BJ (cell line): ENCODE data around the gene KIF12. TPM values are rescaled to one million over a fixed set of nuclear protein-coding genes. Genes with fewer than 3 reads are reported as not detected.

Experiments
- CTCF ChIA-PET: fragments of 350-600 bp; formaldehyde crosslinking; extraction: SDS; loops from one replicate; lab custom pipeline; 2021; ENCODE audit warnings: antibody characterized with exemption, inconsistent platforms; lab: Yijun Ruan, JAX
- POLR2A ChIA-PET: fragments of 300-600 bp; sonication (Branson Sonifier 250); formaldehyde crosslinking; extraction: SDS; loops from one replicate; lab custom pipeline; 2021; ENCODE audit warnings: antibody characterized with exemption; lab: Charles Lee
- DNase-seq: peaks from one replicate; pipeline ENCODE4 v3.0.0-alpha.2; 2011; ENCODE audit warnings: low read depth
- H3K27me3 ChIP-seq: 2 replicates; pipeline ENCODE4 v1.6.0; 2011; ENCODE audit warnings: low read length; ENCODE audit not compliant: control insufficient read depth, insufficient read depth
- H3K36me3 ChIP-seq: 2 replicates; pipeline ENCODE4 v1.5.1; 2011; ENCODE audit warnings: low read length; ENCODE audit not compliant: control insufficient read depth, insufficient read depth
- H3K4me3 ChIP-seq: 2 replicates; pipeline ENCODE4 v1.5.1; 2011; ENCODE audit warnings: low read depth, mild to moderate bottlenecking, control low read depth, low read length
- CTCF ChIP-seq: IDR thresholded peaks from 2 replicates; pipeline ENCODE4 v1.5.1; 2011; ENCODE audit warnings: low read depth, mild to moderate bottlenecking, control low read depth, inconsistent platforms, low read length, moderate library complexity; ENCODE audit not compliant: insufficient read depth
- polyA plus RNA-seq: library from polyadenylated mRNA; depleted of rRNA; stranded (reverse); fragments of >200 nt; gene quantifications from 2 replicates; pipeline ENCODE4 v1.2.3, GENCODE V29; 2011

The KIF12 gene
- polyA plus RNA-seq, 1 experiment: 0.07 TPM

DNA sequence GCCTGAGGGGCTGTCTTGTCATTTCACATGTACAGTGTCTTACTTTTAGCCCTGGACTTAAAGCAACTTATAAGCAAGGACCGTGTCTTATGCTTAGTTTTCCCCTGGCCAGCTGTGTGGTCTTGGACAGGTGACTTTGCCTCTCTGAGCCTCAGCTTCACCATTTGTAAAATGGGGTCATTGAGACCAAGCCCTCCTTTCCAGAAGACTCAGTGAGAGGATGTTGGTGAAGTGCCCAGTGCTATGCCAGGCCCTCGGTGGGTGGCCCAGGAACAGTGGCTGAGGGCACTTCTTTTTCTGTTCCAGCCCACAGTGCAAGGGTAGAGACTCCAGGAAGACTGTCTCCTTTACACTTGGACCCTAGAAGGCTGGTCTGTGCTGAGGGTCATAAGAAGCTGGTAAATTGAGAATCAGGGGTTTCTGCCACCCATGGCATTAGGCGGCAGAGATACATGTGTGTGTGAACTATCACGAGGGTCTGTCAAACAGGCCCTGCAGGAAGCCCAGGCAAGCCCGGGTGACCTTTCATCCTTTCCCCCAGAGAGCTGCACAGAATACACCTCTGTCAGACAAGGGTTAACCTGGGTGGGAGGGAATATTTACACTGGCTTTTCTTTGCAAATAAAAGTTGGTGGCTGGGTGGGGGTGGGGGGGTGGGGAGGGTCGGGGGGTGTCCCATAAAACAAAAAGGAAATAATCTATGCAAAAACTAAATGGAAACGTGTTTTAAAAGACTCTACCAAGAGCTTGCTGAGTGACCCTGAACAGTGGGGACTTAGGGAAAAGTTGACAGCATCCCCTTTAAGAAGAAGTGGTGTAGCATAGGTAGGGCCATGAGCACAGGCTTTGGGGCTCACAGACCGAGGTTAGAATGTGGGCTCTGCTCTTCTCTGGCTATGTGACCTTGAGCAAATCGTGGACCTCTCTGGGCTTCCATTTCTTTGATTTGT lies 20.4 kb upstream of the KIF12 start:
- CTCF ChIA-PET: interaction anchor here (0.9 to 2.4 kb wide), 2 partner anchors 11 to 172 kb away, joined by 3 to 10 read pairs; no protein-coding TSS in a partner anchor
- POLR2A ChIA-PET: no interaction called here
- H3K36me3 ChIP-seq: no peaks in the 10 kb centered on the region
- no peak for DNase-seq
- H3K4me3 ChIP-seq: no peak overlapping the region
- H3K27me3 ChIP-seq: peaks cover 23% of the 10 kb centered on the region
- no peak for TF ChIP-seq CTCF

DNA sequence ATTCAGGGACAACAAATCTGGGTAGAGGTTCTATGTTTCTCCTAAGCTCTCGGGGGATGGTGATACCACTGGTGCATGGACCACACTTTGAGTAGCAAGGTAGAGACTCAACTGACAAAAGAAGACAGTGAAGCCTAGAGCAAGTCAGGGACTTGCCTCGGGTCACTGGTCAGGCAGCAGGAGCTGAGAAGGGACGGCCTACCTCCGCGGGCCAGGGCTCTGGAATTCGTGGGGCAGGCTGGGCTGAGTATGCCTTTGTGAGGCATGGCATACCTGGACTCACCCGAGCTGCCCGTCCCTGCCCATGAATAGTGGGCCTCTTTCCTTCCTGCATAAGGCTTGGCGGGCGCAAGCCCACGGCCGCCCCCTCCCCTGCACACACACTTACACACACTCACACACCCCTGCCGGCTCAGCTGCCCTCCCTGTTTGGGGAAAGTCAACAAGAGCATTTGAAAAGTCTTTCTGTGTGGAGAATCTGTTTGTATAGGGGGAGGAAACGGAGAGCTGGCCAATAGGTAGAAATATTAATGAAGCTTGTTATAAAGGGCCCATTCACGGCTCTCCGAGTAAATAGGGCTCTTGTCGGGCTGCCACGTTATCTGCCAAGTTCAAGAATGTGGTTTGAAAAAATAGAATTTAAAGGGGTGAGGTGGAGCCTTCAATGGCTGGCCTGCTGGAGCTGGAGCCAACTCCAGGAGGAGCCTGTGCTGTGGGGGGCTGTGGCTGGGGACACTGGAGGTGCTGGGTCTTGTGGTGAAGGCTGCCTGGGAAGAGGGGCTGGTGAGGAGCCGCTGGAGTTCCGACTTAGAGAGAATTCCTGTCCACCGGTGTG lies 19.1 kb upstream of the KIF12 start:
- TF ChIP-seq CTCF: no peak
- H3K4me3 ChIP-seq: no peak overlapping the region
- peaks cover 23% of the 10 kb centered on the region for H3K27me3 ChIP-seq
- no peaks in the 10 kb centered on the region for H3K36me3 ChIP-seq
- DNase-seq: no peak
- ChIA-PET CTCF (interaction anchor here (0.9 to 2.4 kb wide), 2 partner anchors 10 to 173 kb away, joined by 3 to 10 read pairs; no protein-coding TSS in a partner anchor), POLR2A (no interaction called here)

DNA sequence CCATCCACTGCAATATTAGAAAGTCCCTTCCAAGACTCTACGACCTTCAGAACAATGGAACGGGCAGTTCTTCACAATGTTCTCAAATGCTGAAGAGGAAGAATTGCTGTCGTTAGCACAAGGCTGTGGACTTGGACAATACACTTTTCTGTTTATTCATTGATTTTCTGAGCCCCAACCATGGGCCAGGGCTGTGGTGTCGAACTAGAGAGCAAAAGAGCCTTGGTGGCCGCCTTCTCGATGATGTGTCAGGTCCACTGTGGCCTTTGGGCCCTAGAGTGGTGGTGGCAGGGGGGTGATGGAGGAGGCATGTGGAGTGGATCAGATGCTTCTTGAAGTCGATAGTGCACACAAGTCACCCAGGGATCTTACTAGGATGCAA lies 18.5 kb upstream of the KIF12 start:
- ChIA-PET POLR2A (no interaction called here), CTCF (interaction anchor here (2.4 kb wide), 1 partner anchor 9 kb away, joined by 10 read pairs; no protein-coding TSS in a partner anchor)
- Histone ChIP-seq H3K36me3 (no peaks in the 10 kb centered on the region), H3K4me3 (no peak overlapping the region), H3K27me3 (peaks cover 23% of the 10 kb centered on the region)
- DNase-seq: no peak
- no peak for TF ChIP-seq CTCF

- CTCF ChIA-PET: interaction anchor here (1.1 to 2.1 kb wide), 3 partner anchors 24 to 175 kb away, joined by 3 to 6 read pairs (median 4); no protein-coding TSS in a partner anchor
- H3K27me3 ChIP-seq: peaks cover 20% of the 10 kb centered on the region
Measured at GRCh38 chr9:114116126-114116747, 17.1 kb upstream of the KIF12 start.

More at GRCh38 chr9:114116126-114116747, 17.1 kb upstream of the KIF12 start:
- Histone ChIP-seq H3K36me3 (no peaks in the 10 kb centered on the region), H3K4me3 (no peak overlapping the region)
- DNase-seq: no peak
- POLR2A ChIA-PET: no interaction called here
- TF ChIP-seq CTCF: no peak
